NAMALWA (cell line): ENCODE data around the gene FLVCR2.

Experiments used
- DNase-seq: peaks from one replicate; pipeline ENCODE4 v3.0.0-alpha.2; 2015; ENCODE audit warnings: low spot score

Gene FLVCR2

GRCh38 chr14:75578102-75578785 is at the start of gene FLVCR2:
Gene FLVCR2 (plus strand): TSS chr14:75578620. CDS start chr14:75578973, 353 bp downstream.
- DNase-seq: no peak

GRCh38 chr14:75531256-75531655 is 47.2 kb upstream of the FLVCR2 start:
- no peak for DNase-seq

- no peak for DNase-seq
Observed at GRCh38 chr14:75531660-75532317, 46.6 kb upstream of the FLVCR2 start.

- DNase-seq: no peak
Observed at GRCh38 chr14:75533791-75534555, 44.4 kb upstream of the FLVCR2 start.

- no peak for DNase-seq
Observed at GRCh38 chr14:75535164-75535898, 43.1 kb upstream of the FLVCR2 start.

GRCh38 chr14:75537071-75537470 is 41.3 kb upstream of the FLVCR2 start:
- no peak for DNase-seq

- no peak for DNase-seq
Observed at GRCh38 chr14:75539162-75539560, 39.3 kb upstream of the FLVCR2 start.

- DNase-seq: no peak
Observed at GRCh38 chr14:75539561-75540478, 38.6 kb upstream of the FLVCR2 start.

- DNase-seq: no peak
Observed at GRCh38 chr14:75540479-75540851, 38.0 kb upstream of the FLVCR2 start.

GRCh38 chr14:75542588-75543091 is 35.8 kb upstream of the FLVCR2 start:
- DNase-seq: no peak

- no peak for DNase-seq
Observed at GRCh38 chr14:75543253-75543652, 35.2 kb upstream of the FLVCR2 start.

GRCh38 chr14:75543786-75544185 is 34.6 kb upstream of the FLVCR2 start:
- DNase-seq: no peak

GRCh38 chr14:75545907-75546306 is 32.5 kb upstream of the FLVCR2 start:
- DNase-seq: no peak

GRCh38 chr14:75547552-75548250 is 30.7 kb upstream of the FLVCR2 start:
- no peak for DNase-seq

- DNase-seq: no peak
Observed at GRCh38 chr14:75548544-75548943, 29.9 kb upstream of the FLVCR2 start.

GRCh38 chr14:75549169-75549568 is 29.3 kb upstream of the FLVCR2 start:
- DNase-seq: no peak

- no peak for DNase-seq
Observed at GRCh38 chr14:75551021-75551420, 27.4 kb upstream of the FLVCR2 start.

- DNase-seq: no peak
Observed at GRCh38 chr14:75553157-75553556, 25.3 kb upstream of the FLVCR2 start.

GRCh38 chr14:75553761-75554364 is 24.6 kb upstream of the FLVCR2 start:
- no peak for DNase-seq

GRCh38 chr14:75554482-75554881 is 23.9 kb upstream of the FLVCR2 start:
- no peak for DNase-seq
